Kidney epithelial cell (primary cell): ENCODE data around the gene CFL1. TPM values are rescaled to one million over a fixed set of nuclear protein-coding genes. Genes with fewer than 3 reads are reported as not detected.
A peak's percentile ranks its signal among the peaks of the same experiment; 100 is the strongest.
"Not testable (repeated sequence)": the region's sequence is repeated elsewhere in the genome, so short reads cannot be mapped to it uniquely, and the experiment has no call there.

ENCODE experiments used
- DNase-seq: peaks from one replicate; pipeline ENCODE4 v3.0.0-alpha.2; 2010; ENCODE audit warnings: low read depth
- H3K27me3 ChIP-seq: 2 replicates; pipeline ENCODE4 v1.6.0; 2011; ENCODE audit warnings: low read length; ENCODE audit not compliant: control insufficient read depth, insufficient read depth
- H3K36me3 ChIP-seq: 2 replicates; pipeline ENCODE4 v1.5.1; 2011; ENCODE audit warnings: low read length; ENCODE audit not compliant: control insufficient read depth, insufficient read depth
- H3K4me3 ChIP-seq: 2 replicates; pipeline ENCODE4 v1.5.1; 2011; ENCODE audit warnings: low read depth, mild to moderate bottlenecking, control low read depth, low read length
- total RNA-seq: library from RNA; depleted of rRNA; stranded (reverse); fragments of >200 nt; gene quantifications from 2 replicates; pipeline ENCODE4 v1.2.3, GENCODE V29; 2015
- TF ChIP-seq, protein P1 (sequence below): IDR thresholded peaks from 2 replicates; pipeline ENCODE4 v1.5.1; 2011; ENCODE audit warnings: mild to moderate bottlenecking, moderate library complexity, low read length, control low read depth, inconsistent platforms; ENCODE audit not compliant: insufficient read depth, poor library complexity, severe bottlenecking

CFL1 gene
- total RNA-seq, 1 donor from 2014 or later, result 1,640 TPM

GRCh38 chr11:65833297-65834030 is 24.5 kb downstream of the CFL1 start, which contains the start of gene SNX32:
Gene SNX32, plus strand, starts transcription at chr11:65833963. Its CDS starts 103 bp downstream, at chr11:65834066.
- peak; percentile 48 for DNase-seq
- peak within 1 kb of the TSS; percentile 53 for H3K4me3 ChIP-seq
- H3K27me3 ChIP-seq, result peaks cover 17% of the 10 kb centered on the region
- TF ChIP-seq, protein P1, sequence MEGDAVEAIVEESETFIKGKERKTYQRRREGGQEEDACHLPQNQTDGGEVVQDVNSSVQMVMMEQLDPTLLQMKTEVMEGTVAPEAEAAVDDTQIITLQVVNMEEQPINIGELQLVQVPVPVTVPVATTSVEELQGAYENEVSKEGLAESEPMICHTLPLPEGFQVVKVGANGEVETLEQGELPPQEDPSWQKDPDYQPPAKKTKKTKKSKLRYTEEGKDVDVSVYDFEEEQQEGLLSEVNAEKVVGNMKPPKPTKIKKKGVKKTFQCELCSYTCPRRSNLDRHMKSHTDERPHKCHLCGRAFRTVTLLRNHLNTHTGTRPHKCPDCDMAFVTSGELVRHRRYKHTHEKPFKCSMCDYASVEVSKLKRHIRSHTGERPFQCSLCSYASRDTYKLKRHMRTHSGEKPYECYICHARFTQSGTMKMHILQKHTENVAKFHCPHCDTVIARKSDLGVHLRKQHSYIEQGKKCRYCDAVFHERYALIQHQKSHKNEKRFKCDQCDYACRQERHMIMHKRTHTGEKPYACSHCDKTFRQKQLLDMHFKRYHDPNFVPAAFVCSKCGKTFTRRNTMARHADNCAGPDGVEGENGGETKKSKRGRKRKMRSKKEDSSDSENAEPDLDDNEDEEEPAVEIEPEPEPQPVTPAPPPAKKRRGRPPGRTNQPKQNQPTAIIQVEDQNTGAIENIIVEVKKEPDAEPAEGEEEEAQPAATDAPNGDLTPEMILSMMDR, result no peak
- H3K36me3 ChIP-seq, result no peaks in the 10 kb centered on the region

GRCh38 chr11:65832231-65832630 is 25.7 kb downstream of the CFL1 start:
- H3K27me3 ChIP-seq, result peaks cover 17% of the 10 kb centered on the region
- not testable (repeated sequence) for H3K36me3 ChIP-seq, DNase-seq, H3K4me3 ChIP-seq

DNA sequence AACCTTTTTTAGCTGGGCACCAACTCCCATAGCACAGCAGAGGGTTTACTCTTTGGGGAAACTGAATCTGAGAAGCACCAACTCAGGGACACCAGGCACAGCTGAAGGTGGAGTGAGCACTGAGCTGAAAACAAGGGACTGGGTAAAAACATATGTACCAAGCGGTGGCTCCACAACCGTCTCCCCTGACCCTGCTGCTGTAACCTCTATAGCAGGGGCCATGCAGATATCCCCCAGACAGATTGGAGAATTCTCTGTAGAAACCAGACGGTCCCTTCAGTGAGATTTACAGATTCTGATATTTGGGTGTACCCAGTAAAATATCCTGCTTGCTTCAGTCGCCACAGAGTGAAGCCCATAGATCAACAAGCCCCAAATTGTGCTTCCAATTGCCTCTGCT is 28.5 kb downstream of the CFL1 start:
- Histone ChIP-seq H3K4me3 (no peak overlapping the region), H3K27me3 (peaks cover 17% of the 10 kb centered on the region), H3K36me3 (no peaks in the 10 kb centered on the region)
- no peak for DNase-seq
- TF ChIP-seq, protein P1, result no peak

GRCh38 chr11:65826984-65827735 is 30.8 kb downstream of the CFL1 start:
- no peak overlapping the region for H3K4me3 ChIP-seq
- no peaks in the 10 kb centered on the region for H3K36me3 ChIP-seq
- TF ChIP-seq, protein P1, result no peak
- peaks cover 6% of the 10 kb centered on the region for H3K27me3 ChIP-seq
- no peak for DNase-seq

DNA sequence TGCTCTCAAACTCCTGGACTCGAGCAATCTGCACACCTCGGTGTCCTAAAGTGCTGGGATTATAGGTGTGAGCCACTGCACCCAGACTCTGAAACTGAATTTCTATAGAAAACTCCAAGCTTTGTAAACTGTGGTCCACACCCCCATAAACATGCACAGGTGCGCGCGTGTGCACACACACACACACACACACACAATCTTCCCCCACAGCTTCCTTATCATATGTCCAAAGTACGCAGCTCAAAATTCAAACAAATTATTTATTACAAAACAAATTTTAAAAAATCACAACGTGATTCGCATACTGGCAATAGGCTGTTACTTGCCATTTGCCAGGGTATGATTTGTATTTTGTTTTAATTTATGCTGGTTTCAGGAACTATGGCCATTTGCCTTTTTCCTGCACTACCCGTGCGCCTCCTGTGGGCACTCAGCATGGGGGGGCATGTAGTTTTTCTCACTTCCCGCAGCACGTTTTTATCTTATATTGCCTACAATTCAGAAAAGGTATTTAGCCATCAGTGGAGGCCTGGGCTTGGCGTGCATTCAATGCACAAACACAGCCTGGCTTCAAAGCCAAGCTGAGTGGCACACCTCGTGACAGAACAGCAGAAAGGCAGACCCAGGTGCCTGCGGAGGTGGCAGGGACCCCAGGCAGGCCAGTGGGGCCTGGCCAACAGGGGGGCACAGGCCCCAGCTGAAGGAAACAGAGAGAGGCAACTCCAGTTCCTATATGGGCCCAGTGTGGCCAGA is 35.0 kb downstream of the CFL1 start:
- H3K36me3 ChIP-seq, result no peaks in the 10 kb centered on the region
- H3K4me3 ChIP-seq, result no peak overlapping the region

More for the DNA sequence above, 35.0 kb downstream of the CFL1 start:
- TF ChIP-seq, protein P1, result no peak
- DNase-seq, result no peak
- H3K27me3 ChIP-seq, result no peaks in the 10 kb centered on the region
